ENCODE results near the gene OVOL1. TPM values are rescaled to one million over a fixed set of nuclear protein-coding genes. Genes with fewer than 3 reads are reported as not detected.
A peak's percentile ranks its signal among the peaks of the same experiment; 100 is the strongest.
"Not testable (repeated sequence)": the region's sequence is repeated elsewhere in the genome, so short reads cannot be mapped to it uniquely, and the experiment has no call there.

Gene OVOL1
- total RNA-seq, 2 experiments from 2014 or later = 0.09 to 0.19 TPM

DNA sequence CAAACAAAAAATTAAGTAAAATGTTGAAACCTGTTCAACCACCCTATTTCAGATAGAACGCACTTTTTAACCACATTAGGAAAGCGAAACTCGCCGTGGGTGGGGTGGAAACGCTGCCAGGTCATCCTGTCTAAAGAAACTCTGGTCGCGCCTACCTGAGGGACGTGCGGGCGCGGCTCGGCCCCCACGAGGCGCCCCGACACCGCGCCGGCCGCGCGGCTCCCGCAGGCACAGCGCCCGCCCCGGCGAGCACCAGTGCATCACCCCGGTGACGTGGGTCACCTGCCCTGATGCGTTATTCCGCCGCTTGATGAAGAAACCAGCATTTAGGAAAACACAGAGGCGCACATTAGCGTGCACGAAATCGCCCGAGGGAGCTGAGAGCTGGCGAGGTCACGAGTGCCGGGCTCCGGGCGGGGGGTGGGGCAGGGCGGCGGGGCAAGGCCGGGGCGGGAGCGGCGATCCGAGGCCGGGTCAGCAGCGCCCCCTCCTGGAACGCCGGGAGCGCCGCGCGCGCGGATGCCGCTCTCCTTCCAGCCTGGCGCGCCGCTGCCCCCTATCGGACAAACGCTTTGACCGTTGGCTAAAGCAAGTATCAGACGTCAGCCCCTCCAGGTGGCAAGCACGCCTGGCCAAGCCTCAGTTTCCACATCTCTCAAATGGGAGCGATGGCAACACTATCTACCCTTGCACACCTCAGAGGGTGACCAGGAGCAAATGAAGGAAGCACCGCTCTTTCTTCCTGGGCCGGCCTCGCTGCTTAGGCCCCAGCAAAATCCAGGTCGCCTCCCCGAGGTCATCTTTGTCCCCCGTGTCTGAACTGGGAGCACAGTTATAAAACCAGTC is 31.2 kb downstream of the OVOL1 start:
- POLR2A ChIA-PET = interaction anchor here (1.0 kb wide), 1 partner anchor 37 kb away, joined by 3 read pairs; the partner anchor contains the start of gene AP5B1
- intact Hi-C loops (cut with DNase I, micrococcal nuclease) = loop anchor here (1.0 to 10.0 kb wide), 11 partner anchors 15 to 244 kb away; partner anchors contain the start of genes AP5B1 (in 2 of the 2), CFL1 (in 1 of the 2), KAT5 (in 1 of the 2) and RNASEH2C (in 1 of the 2)
- peaks cover 14% of the 10 kb centered on the region for H3K4me1 Mint-ChIP-seq
- H3K27me3 Mint-ChIP-seq = no peaks in the 10 kb centered on the region
- peak; percentile 98 for DNase-seq
- CTCF ChIA-PET = interaction anchor here (0.6 to 8.2 kb wide), 21 partner anchors 9 to 180 kb away, joined by 3 to 74 read pairs (median 6); partner anchors contain the start of genes AP5B1, KAT5, OVOL1 and RNASEH2C
- H3K4me3 Mint-ChIP-seq = peak overlapping the region; percentile 74
- ATAC-seq = peak; percentile 91
- H3K9me3 Mint-ChIP-seq (ENCODE audit: low read depth) = no peaks in the 10 kb centered on the region
- no peaks in the 10 kb centered on the region for H3K36me3 Mint-ChIP-seq (ENCODE audit: low read depth)
- H3K27ac Mint-ChIP-seq = peak overlapping the region; percentile 87

DNA sequence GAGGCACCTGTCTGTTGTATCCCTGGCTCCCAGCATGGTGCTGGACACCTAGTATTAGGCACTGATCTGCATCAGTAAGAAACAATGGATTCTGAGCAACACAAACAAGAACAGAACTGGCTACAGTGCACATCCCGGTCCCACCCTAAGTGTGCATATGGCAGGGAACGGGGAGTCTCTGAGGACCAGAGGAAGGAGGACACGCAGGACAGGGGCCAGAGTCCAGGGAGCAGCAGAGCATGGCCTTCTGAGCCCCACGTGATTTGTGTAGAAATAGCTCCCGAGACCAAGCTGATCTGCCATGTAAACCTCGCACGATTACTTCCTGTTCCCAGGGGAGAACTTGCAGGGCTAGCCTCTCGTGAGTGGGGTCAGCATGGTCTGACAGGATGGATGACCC is 34.2 kb downstream of the OVOL1 start:
- Mint-ChIP-seq H3K9me3 (ENCODE audit: low read depth) (no peaks in the 10 kb centered on the region), H3K4me3 (no peak overlapping the region), H3K27me3 (no peaks in the 10 kb centered on the region), H3K36me3 (ENCODE audit: low read depth) (no peaks in the 10 kb centered on the region), H3K4me1 (peaks cover 14% of the 10 kb centered on the region), H3K27ac (no peak overlapping the region)
- ATAC-seq = no peak
- DNase-seq = no peak
- ChIA-PET CTCF (interaction anchor here (0.6 to 1.0 kb wide), 3 partner anchors 10 to 1520 kb away, joined by 3 to 4 read pairs (median 4); no protein-coding TSS in a partner anchor), POLR2A (no interaction called here)
- intact Hi-C loops (cut with DNase I, micrococcal nuclease) = no loop called here

DNA sequence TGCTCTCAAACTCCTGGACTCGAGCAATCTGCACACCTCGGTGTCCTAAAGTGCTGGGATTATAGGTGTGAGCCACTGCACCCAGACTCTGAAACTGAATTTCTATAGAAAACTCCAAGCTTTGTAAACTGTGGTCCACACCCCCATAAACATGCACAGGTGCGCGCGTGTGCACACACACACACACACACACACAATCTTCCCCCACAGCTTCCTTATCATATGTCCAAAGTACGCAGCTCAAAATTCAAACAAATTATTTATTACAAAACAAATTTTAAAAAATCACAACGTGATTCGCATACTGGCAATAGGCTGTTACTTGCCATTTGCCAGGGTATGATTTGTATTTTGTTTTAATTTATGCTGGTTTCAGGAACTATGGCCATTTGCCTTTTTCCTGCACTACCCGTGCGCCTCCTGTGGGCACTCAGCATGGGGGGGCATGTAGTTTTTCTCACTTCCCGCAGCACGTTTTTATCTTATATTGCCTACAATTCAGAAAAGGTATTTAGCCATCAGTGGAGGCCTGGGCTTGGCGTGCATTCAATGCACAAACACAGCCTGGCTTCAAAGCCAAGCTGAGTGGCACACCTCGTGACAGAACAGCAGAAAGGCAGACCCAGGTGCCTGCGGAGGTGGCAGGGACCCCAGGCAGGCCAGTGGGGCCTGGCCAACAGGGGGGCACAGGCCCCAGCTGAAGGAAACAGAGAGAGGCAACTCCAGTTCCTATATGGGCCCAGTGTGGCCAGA is 36.1 kb downstream of the OVOL1 start:
- ATAC-seq (no peak), DNase-seq (no peak)
- no peaks in the 10 kb centered on the region for H3K9me3 Mint-ChIP-seq (ENCODE audit: low read depth)
- no peaks in the 10 kb centered on the region for H3K36me3 Mint-ChIP-seq (ENCODE audit: low read depth)
- CTCF ChIA-PET = interaction anchor here (0.6 to 2.0 kb wide), 6 partner anchors 10 to 998 kb away, joined by 3 to 9 read pairs (median 3); partner anchors contain the start of genes KAT5 and SNX32
- POLR2A ChIA-PET = no interaction called here
- no peaks in the 10 kb centered on the region for H3K27me3 Mint-ChIP-seq
- intact Hi-C loops (cut with DNase I, micrococcal nuclease) = no loop called here
- peaks cover 10% of the 10 kb centered on the region for H3K4me1 Mint-ChIP-seq
- no peak overlapping the region for H3K4me3 Mint-ChIP-seq
- no peak overlapping the region for H3K27ac Mint-ChIP-seq

DNA sequence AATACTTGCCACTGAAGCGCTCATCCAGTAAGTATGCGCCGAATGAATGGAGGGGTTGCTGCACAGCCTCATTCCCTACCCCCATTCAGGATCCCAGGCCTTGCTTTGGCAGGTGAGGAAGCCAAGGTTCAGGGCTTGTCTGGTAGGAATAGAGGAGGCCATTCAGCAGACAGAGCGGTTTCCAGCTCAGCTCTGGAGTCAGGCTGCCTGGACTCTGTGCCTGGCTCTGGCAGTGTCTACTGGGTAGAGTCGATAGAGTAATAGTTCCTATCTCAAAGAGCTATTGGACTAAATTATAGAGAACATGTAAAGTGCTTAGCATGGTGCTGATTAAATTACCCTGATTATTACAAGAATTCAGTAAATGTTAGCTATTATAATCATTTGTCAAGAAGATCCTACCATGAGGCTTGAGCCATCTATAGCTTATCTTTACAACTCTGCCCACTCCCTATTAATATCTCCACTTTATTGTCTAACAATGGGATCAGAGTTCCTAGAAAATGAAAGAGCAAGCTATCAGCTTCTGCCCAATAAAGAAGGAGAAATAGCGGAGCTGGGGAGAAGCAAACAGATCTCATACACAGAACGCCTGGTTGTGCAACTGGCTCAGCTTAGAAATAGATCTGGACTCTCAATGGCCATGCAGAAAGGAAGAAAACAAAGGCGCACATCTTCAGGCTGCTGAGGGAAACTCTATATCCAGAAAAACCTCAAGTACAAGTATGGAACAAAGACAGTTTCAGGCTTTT is 40.3 kb downstream of the OVOL1 start:
- ChIA-PET CTCF (interaction anchor here (0.5 to 2.1 kb wide), 9 partner anchors 9 to 553 kb away, joined by 3 to 7 read pairs (median 4); partner anchors contain the start of genes KAT5 and MUS81), POLR2A (interaction anchor here (0.5 to 0.7 kb wide), 3 partner anchors 140 to 1412 kb away, joined by 3 to 4 read pairs (median 3); no protein-coding TSS in a partner anchor)
- ATAC-seq (no peak), DNase-seq (no peak)
- no peaks in the 10 kb centered on the region for H3K27me3 Mint-ChIP-seq
- intact Hi-C loops (cut with DNase I, micrococcal nuclease) = no loop called here
- H3K4me3 Mint-ChIP-seq = no peak overlapping the region
- H3K27ac Mint-ChIP-seq = no peak overlapping the region
- no peaks in the 10 kb centered on the region for H3K9me3 Mint-ChIP-seq (ENCODE audit: low read depth)
- H3K4me1 Mint-ChIP-seq = peaks cover 24% of the 10 kb centered on the region
- no peaks in the 10 kb centered on the region for H3K36me3 Mint-ChIP-seq (ENCODE audit: low read depth)

DNA sequence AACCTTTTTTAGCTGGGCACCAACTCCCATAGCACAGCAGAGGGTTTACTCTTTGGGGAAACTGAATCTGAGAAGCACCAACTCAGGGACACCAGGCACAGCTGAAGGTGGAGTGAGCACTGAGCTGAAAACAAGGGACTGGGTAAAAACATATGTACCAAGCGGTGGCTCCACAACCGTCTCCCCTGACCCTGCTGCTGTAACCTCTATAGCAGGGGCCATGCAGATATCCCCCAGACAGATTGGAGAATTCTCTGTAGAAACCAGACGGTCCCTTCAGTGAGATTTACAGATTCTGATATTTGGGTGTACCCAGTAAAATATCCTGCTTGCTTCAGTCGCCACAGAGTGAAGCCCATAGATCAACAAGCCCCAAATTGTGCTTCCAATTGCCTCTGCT is 42.6 kb downstream of the OVOL1 start:
- no peak for ATAC-seq
- ChIA-PET CTCF (interaction anchor here (0.7 to 1.3 kb wide), 3 partner anchors 11 to 861 kb away, joined by 3 to 5 read pairs (median 3); no protein-coding TSS in a partner anchor), POLR2A (no interaction called here)
- Mint-ChIP-seq H3K36me3 (ENCODE audit: low read depth) (no peaks in the 10 kb centered on the region), H3K27me3 (no peaks in the 10 kb centered on the region), H3K4me1 (peaks cover 34% of the 10 kb centered on the region), H3K4me3 (no peak overlapping the region), H3K9me3 (ENCODE audit: low read depth) (no peaks in the 10 kb centered on the region), H3K27ac (no peak overlapping the region)
- no peak for DNase-seq
- intact Hi-C loops (cut with DNase I, micrococcal nuclease) = no loop called here

DNA sequence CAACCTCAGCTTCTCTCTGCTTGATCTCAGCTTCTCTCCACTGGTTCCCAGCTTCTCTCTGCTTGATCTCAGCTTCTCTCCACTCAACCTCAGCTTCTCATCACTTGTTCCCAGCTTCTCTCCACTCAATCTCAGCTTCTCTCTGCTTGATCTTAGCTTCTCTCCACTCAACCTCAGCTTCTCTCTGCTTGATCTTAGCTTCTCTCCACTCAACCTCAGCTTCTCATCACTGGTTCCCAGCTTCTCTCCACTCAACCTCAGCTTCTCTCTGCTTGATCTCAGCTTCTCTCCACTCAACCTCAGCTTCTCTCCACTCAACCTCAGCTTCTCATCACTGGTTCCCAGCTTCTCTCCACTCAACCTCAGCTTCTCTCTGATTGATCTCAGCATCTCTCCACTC is 45.4 kb downstream of the OVOL1 start:
- H3K9me3 Mint-ChIP-seq (ENCODE audit: low read depth); H3K36me3 Mint-ChIP-seq (ENCODE audit: low read depth); H3K27me3 Mint-ChIP-seq; DNase-seq; H3K4me3 Mint-ChIP-seq; ATAC-seq; intact Hi-C loops (cut with DNase I, micrococcal nuclease): not testable (repeated sequence)
- Mint-ChIP-seq H3K27ac (peak overlapping the region; percentile 45), H3K4me1 (peaks cover 34% of the 10 kb centered on the region)
- ChIA-PET CTCF (interaction anchor here (0.7 to 3.1 kb wide), 13 partner anchors 9 to 458 kb away, joined by 3 to 30 read pairs (median 5); partner anchors contain the start of genes KAT5 and MUS81), POLR2A (interaction anchor here (0.6 to 1.0 kb wide), 4 partner anchors 21 to 85 kb away, joined by 3 to 11 read pairs (median 4); no protein-coding TSS in a partner anchor)

DNA sequence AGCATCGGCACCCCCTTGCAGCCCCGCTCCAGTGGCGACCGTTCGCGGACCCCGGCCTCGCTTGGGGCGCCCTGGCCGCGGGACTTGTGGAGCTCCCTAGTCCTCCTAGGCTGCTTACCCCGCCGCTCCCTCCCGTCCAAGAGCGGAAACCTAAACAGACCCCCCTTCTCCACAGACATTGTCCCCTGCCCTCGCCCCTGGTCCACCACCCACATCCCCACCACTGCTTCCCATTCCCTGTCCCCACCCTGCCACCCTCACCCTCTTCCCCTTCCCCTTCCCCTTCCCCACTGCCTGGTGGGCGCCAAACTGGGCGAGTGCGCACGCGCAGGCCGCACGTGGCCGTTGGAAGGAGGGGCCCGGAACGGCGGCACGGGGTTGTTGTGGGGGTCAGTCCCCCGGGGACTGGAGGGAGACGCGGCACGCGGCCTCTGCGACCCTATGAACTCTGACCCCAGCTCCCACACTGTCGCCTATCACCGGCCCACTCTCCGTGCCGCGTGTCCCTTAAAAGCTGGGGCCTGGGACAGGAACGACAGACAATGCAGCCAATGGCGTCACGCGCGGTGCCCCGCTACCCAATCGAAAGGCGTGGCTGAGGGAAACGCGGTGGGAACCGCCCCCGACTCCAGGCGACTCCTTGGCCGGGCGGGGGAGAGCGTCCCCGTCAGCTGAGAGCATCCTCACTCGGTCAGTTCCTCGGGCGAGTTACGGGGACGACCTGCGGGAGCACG is 46.6 kb downstream of the OVOL1 start, which contains the start of gene SNX32:
Gene SNX32 (plus strand): TSS at position 667 of the 734 bp plus-strand sequence. CDS start 103 bp downstream, outside the sequence.
- ATAC-seq (peak; percentile 99), DNase-seq (peak; percentile 98)
- no peaks in the 10 kb centered on the region for H3K27me3 Mint-ChIP-seq
- no peak within 1 kb of the TSS for H3K27ac Mint-ChIP-seq
- no peaks in the 10 kb centered on the region for H3K36me3 Mint-ChIP-seq (ENCODE audit: low read depth)
- no peak within 1 kb of the TSS for H3K4me3 Mint-ChIP-seq
- intact Hi-C loops (cut with DNase I, micrococcal nuclease) = loop anchor here (1.0 kb wide), 9 partner anchors 15 to 218 kb away; partner anchors contain the start of genes AP5B1 (in 1 of the 2), BANF1 (in 1 of the 2), CFL1 (in 1 of the 2) and EIF1AD (in 1 of the 2)
- H3K9me3 Mint-ChIP-seq (ENCODE audit: low read depth) = no peaks in the 10 kb centered on the region
- POLR2A ChIA-PET = interaction anchor here (0.5 to 1.0 kb wide), 5 partner anchors 19 to 784 kb away, joined by 3 read pairs; no protein-coding TSS in a partner anchor
- CTCF ChIA-PET = interaction anchor here (0.6 to 3.1 kb wide), 11 partner anchors 10 to 212 kb away, joined by 3 to 30 read pairs (median 5); partner anchors contain the start of gene MUS81
- H3K4me1 Mint-ChIP-seq = peaks cover 22% of the 10 kb centered on the region

DNA sequence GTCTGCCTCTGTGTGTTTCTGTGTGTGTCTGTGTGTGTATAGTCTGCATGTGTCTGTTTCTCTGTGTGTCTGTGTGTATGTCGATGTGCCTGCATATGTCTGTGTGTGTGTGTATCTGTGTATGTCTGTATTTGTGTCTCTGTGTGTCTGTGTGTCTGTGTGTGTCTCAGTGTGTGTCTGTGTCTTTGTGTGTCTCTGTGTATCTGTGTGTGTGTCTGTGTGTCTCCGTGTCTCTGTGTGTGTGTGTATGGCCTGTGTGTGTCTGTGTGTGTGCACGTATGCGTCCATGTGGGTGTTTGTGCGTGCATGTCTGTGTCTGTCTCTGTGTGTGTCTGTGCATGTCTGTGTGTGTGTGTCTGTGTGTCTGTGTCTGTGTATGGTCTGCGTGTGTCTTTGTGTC is 47.3 kb downstream of the OVOL1 start:
- no peak for ATAC-seq
- intact Hi-C loops (cut with DNase I, micrococcal nuclease) = no loop called here
- no peak overlapping the region for H3K4me3 Mint-ChIP-seq
- H3K27ac Mint-ChIP-seq = no peak overlapping the region
- H3K27me3 Mint-ChIP-seq = no peaks in the 10 kb centered on the region
- CTCF ChIA-PET = interaction anchor here (0.6 to 3.1 kb wide), 8 partner anchors 11 to 115 kb away, joined by 3 to 30 read pairs (median 7); partner anchors contain the start of gene MUS81
- H3K9me3 Mint-ChIP-seq (ENCODE audit: low read depth) = no peaks in the 10 kb centered on the region
- POLR2A ChIA-PET = interaction anchor here (0.5 to 1.0 kb wide), 2 partner anchors 19 to 783 kb away, joined by 3 read pairs; no protein-coding TSS in a partner anchor
- DNase-seq = no peak
- peaks cover 20% of the 10 kb centered on the region for H3K4me1 Mint-ChIP-seq
- H3K36me3 Mint-ChIP-seq (ENCODE audit: low read depth) = no peaks in the 10 kb centered on the region

DNA sequence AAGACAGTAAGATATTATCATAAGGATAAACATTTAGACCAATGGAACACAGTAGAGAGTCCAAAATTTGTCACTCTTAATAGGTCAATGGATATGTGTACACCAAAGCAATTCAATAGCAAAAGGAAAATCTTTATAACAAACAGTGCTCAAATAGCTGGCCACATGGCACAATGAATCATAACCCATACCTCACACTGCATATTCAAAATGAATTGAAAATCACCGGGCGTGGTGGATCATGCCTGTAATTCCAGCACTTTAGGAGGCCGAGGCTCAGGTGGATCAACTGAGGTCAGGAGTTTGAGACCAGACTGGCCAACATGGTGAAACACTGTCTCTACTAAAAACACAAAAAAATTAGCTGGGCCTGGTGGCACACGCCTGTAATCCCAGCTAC is 55.3 kb downstream of the OVOL1 start:
- ChIA-PET CTCF (interaction anchor here (0.6 kb wide), 1 partner anchor 82 kb away, joined by 3 read pairs; no protein-coding TSS in a partner anchor), POLR2A (no interaction called here)
- Mint-ChIP-seq H3K4me1 (no peaks in the 10 kb centered on the region), H3K36me3 (ENCODE audit: low read depth) (no peaks in the 10 kb centered on the region), H3K27me3 (no peaks in the 10 kb centered on the region), H3K9me3 (ENCODE audit: low read depth) (no peaks in the 10 kb centered on the region), H3K4me3 (no peak overlapping the region), H3K27ac (no peak overlapping the region)
- ATAC-seq (no peak), DNase-seq (no peak)
- intact Hi-C loops (cut with DNase I, micrococcal nuclease) = no loop called here

DNA sequence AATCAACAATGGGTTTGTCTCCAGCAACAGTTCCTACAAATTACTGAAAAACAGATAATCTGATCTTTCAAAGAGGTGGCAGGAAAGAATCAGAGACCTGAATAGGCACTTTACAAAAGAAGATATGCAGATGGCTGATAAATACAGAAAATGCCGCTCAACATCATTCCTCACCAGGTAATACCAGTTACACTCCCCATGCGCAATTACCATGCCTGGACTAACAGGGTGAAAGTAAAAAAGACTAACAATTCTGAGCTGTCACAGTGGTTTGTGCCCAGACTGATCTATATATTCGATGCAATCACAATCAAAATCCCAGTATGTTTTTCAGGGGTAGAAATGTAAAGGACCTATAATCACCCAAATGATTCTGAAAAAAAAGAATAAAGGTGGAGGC is 56.9 kb downstream of the OVOL1 start:
- H3K27me3 Mint-ChIP-seq = no peaks in the 10 kb centered on the region
- H3K4me3 Mint-ChIP-seq = no peak overlapping the region
- ATAC-seq (no peak), DNase-seq (no peak)
- ChIA-PET POLR2A (no interaction called here), CTCF (interaction anchor here (0.9 to 1.5 kb wide), 6 partner anchors 8 to 27 kb away, joined by 3 to 5 read pairs (median 4); no protein-coding TSS in a partner anchor)
- H3K27ac Mint-ChIP-seq = no peak overlapping the region
- no peaks in the 10 kb centered on the region for H3K36me3 Mint-ChIP-seq (ENCODE audit: low read depth)
- no peaks in the 10 kb centered on the region for H3K4me1 Mint-ChIP-seq
- H3K9me3 Mint-ChIP-seq (ENCODE audit: low read depth) = no peaks in the 10 kb centered on the region
- intact Hi-C loops (cut with DNase I, micrococcal nuclease) = no loop called here
